Muscle of leg (tissue), 11 donors: Measurements from ENCODE around the gene ELAPOR1. TPM values are rescaled to one million over a fixed set of nuclear protein-coding genes. Genes with fewer than 3 reads are reported as not detected.
"Not testable (repeated sequence)": the region's sequence is repeated elsewhere in the genome, so short reads cannot be mapped to it uniquely, and the experiment has no call there.

Source experiments
- DNase-seq: peaks from one replicate; pipeline ENCODE4 v3.0.0; 2013
- H3K27ac ChIP-seq: one replicate; pipeline ENCODE4 v1.5.1; 2013; ENCODE audit warnings: mild to moderate bottlenecking, low read length, control low read depth
- H3K27me3 ChIP-seq: one replicate; pipeline ENCODE4 v1.6.1; 2013; ENCODE audit warnings: low read length; ENCODE audit not compliant: control insufficient read depth, insufficient read depth
- H3K36me3 ChIP-seq: one replicate; pipeline ENCODE4 v1.6.1; 2013; ENCODE audit warnings: low read length; ENCODE audit not compliant: control insufficient read depth, insufficient read depth
- H3K4me1 ChIP-seq: one replicate; pipeline ENCODE4 v1.6.1; 2013; ENCODE audit warnings: low read length; ENCODE audit not compliant: control insufficient read depth, insufficient read depth
- H3K4me3 ChIP-seq: one replicate; pipeline ENCODE4 v1.5.1; 2013; ENCODE audit warnings: low read length, control low read depth
- H3K9me3 ChIP-seq: replicated peaks from 2 replicates; pipeline ENCODE4 v1.6.1; 2013; ENCODE audit warnings: low read depth, low read length; ENCODE audit not compliant: control insufficient read depth
- WGBS: methylation state at CpG from one replicate; pipeline ENCODE4 v1.1.5; 2013; ENCODE audit warnings: missing lambda C conversion rate; ENCODE audit not compliant: insufficient coverage; 5-methylcytosine and 5-hydroxymethylcytosine counted together
- polyA plus RNA-seq, 8 donors: library from polyadenylated mRNA; unstranded; fragments of 120-200 nt; gene quantifications; one replicate each; pipeline versions ENCODE4 v1.2.1 to v1.2.3, GENCODE V29; 2013; ENCODE audit warnings: inconsistent platforms in 1 of 8, low replicate concordance in 1 of 8; ENCODE audit not compliant: insufficient read length in 8 of 8, insufficient read depth in 1 of 8
- total RNA-seq: library from RNA; stranded (reverse); fragments of 120-200 nt; gene quantifications from one replicate; pipeline ENCODE4 v1.2.4, GENCODE V29; 2013

The ELAPOR1 gene
- total and polyA plus RNA-seq, 9 donors = 0.17 to 4.2 (median 0.50) TPM

DNA sequence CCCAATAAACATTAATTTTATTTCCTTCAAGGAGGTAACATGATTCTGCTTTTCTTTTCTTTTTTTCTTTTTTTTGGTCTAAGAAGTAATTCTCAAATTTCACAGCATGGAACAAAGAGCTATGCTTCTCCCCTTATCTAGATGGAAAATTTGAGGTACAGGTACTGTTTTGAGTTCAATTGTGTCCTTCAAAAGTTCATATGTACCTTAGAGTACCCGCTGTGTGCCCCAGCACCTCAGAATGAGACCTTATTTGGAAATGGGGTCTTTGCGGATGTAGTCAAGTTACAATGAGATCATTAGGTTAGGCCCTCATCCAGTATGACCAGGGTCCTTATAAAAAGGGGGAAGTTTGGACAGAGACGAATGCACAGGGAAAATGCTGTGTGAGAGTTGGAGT, 22.0 kb downstream of the ELAPOR1 start:
- no peak for DNase-seq
- no peaks in the 10 kb centered on the region for H3K4me1 ChIP-seq
- no peak overlapping the region for H3K4me3 ChIP-seq
- H3K27me3 ChIP-seq = no peaks in the 10 kb centered on the region
- no peaks in the 10 kb centered on the region for H3K9me3 ChIP-seq
- no peaks in the 10 kb centered on the region for H3K36me3 ChIP-seq
- H3K27ac ChIP-seq = no peak overlapping the region
- 74% methylated on average over 3 of the region's 3 CpGs for WGBS

DNA sequence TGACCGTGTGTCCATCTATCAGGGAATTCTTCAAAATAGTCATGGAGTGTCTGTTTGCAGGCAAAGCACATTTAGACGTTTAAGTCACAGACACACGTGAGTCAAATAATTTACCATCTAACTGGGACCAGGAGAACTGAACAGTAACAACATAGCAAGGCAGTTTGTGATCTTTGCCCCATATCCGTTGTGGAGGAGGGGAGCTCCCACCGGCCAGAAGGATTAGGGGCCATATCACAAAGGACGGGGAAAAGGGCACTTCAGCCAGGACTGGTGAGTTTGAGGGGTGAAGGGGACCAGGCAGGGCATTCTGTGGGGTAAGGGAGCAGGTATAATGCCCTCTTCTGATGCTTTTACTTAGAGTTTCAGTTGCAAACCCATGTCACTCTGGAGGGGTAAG, 22.9 kb downstream of the ELAPOR1 start:
- Histone ChIP-seq H3K27ac (no peak overlapping the region), H3K4me3 (no peak overlapping the region), H3K4me1 (no peaks in the 10 kb centered on the region), H3K9me3 (no peaks in the 10 kb centered on the region), H3K36me3 (no peaks in the 10 kb centered on the region), H3K27me3 (no peaks in the 10 kb centered on the region)
- WGBS = 77% methylated on average over 5 of the region's 6 CpGs
- no peak for DNase-seq

DNA sequence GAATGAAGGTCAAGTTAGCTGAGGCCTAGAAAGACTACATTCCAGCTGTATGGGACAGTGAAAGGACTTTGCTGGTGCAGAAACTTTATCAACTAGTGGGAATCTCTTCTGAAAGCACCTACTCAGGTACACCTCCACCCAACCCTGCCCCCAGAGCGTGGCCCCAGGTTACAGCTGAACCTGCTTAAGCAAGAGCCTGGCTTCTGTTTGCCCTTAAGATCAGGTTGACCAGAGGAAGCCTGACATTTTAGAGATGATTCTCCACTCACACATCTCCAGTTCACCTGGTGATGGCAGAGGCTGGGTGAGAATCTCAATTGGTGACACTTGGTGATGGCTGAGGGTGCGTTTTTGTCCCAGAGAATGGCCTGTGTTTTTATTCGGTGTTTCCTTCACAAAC, 24.0 kb downstream of the ELAPOR1 start:
- Histone ChIP-seq H3K4me3 (no peak overlapping the region), H3K9me3 (no peaks in the 10 kb centered on the region)
- whole genome bisulfite sequencing = no CpG with 5 or more reads among the region's 3 CpGs

DNA sequence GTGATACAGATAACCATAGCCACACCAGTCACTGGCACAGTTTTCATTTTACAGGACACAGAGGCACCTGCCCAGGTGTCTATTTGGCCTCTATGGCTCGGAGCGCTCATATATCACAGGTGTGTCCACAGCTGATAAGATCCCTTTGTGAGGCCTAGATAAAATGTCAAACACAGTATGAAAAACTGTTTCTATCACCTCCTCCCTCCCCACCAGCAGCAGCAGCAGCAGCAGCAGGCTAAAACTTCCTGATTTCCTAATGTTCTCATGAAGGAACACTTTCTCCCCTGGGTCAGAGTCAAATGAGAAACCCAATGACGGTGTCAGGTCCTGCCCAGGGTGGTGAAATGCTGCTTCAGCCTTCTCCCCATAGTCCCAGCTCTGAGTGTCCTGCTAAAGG, 24.4 kb downstream of the ELAPOR1 start:
- Histone ChIP-seq H3K9me3 (no peaks in the 10 kb centered on the region), H3K27me3 (no peaks in the 10 kb centered on the region), H3K4me3 (no peak overlapping the region), H3K27ac (no peak overlapping the region), H3K4me1 (no peaks in the 10 kb centered on the region), H3K36me3 (no peaks in the 10 kb centered on the region)
- no peak for DNase-seq
- WGBS = 77% methylated on average over 3 of the region's 3 CpGs

More for the DNA sequence above, 24.0 kb downstream of the ELAPOR1 start:
- no peaks in the 10 kb centered on the region for H3K27me3 ChIP-seq
- H3K27ac ChIP-seq = no peak overlapping the region
- no peak for DNase-seq
- no peaks in the 10 kb centered on the region for H3K36me3 ChIP-seq
- H3K4me1 ChIP-seq = no peaks in the 10 kb centered on the region

DNA sequence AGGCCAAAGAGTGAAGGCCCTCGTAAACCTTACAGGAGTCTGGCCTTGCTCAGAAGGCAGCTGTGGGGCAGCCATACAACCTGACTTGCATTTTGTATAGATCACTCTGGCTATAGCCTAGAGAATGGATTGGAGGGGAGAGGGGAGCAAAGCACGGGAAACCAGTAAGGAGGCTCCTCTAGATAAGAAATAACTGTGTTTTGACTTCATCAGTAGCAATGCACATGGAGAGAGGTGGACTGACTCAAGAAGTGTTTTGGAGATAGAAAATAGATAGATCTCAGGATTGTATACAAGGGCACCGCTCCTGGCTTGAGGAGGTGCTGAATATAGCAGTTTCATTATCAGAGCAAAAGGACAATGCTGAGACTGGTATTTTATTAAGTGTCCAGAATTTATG, 26.5 kb downstream of the ELAPOR1 start:
- DNase-seq = no peak
- Histone ChIP-seq H3K9me3 (no peaks in the 10 kb centered on the region), H3K36me3 (no peaks in the 10 kb centered on the region), H3K4me3 (no peak overlapping the region), H3K27ac (no peak overlapping the region), H3K4me1 (no peaks in the 10 kb centered on the region), H3K27me3 (no peaks in the 10 kb centered on the region)
- 33% methylated on average over 1 of the region's 3 CpGs for WGBS

DNA sequence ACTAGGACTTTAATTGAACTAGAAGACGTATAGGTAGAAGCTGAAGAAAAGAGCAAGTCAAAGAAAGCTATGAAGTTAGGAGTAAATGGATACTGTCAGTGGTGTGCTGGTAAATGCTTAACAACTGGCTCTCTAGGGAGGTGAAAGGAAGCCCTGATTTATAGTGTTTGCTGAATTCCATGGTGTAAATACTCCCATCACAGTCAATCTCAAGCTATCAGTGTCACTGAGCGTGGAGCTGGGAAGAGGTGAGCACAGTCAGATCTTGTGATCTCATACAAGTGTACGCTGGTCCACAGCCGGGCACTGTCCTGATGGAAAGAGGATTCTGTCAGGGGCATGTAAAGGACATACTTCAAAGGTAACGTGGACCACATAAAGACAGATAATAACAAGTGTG, 28.3 kb downstream of the ELAPOR1 start:
- no peaks in the 10 kb centered on the region for H3K4me1 ChIP-seq
- no peaks in the 10 kb centered on the region for H3K9me3 ChIP-seq
- H3K27ac ChIP-seq = no peak overlapping the region
- 82% methylated on average over 5 of the region's 5 CpGs for WGBS
- no peak for DNase-seq
- H3K36me3 ChIP-seq = no peaks in the 10 kb centered on the region
- no peaks in the 10 kb centered on the region for H3K27me3 ChIP-seq
- no peak overlapping the region for H3K4me3 ChIP-seq

DNA sequence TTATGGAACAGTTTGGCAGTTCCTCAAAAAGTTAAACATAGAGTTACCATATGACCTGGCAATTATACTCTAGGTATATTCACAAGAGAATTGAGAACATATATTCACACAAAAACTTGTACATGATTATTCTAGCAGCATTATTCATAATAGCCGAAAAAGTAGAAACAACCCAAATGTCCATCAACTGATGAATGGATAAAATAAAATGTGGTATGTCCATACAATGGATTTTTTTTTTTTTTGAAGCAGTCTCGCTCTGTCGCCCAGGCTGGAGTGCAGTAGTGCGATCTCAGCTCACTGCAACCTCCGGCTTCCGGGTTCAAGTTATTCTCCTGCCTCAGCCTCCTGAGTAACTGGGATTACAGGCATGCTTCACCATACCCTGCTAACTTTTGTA, 28.8 kb downstream of the ELAPOR1 start:
- not testable (repeated sequence) for H3K27ac ChIP-seq
- no CpG with 5 or more reads among the region's 6 CpGs for WGBS

DNA sequence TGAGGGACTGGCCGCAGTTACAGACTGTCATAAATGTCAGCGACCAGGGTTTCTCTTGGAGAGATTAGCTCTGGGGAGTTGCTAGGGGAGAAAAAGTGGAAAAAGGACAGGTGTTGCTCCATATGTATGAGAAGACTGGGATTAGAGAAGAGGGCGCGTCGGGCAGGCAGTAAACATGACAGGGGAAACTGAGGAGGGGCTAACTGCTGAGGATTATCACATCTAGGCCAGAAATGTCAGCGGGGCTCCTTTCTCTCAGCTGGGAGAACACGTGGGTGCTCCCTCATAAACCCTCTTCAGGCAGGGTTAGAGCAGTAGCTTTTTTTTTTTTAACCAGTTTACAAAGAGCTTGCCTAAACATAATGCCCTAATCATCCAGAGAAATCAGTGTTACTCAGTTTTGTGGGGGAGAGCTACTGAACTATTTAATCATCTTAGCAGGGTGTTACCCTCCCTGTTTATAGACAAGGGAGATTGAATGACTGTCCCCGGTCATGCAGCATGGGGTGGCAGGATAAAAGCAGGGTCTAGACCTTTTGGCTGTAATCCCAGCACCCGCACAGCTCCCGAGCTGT, 35.2 kb downstream of the ELAPOR1 start:
- Histone ChIP-seq H3K36me3 (no peaks in the 10 kb centered on the region), H3K27me3 (no peaks in the 10 kb centered on the region), H3K9me3 (no peaks in the 10 kb centered on the region), H3K27ac (no peak overlapping the region), H3K4me3 (no peak overlapping the region), H3K4me1 (peaks cover 19% of the 10 kb centered on the region)
- WGBS = 43% methylated on average over 5 of the region's 10 CpGs
- DNase-seq = no peak

More for the DNA sequence above, 28.8 kb downstream of the ELAPOR1 start:
- H3K36me3 ChIP-seq, H3K4me3 ChIP-seq, DNase-seq, H3K9me3 ChIP-seq, H3K27me3 ChIP-seq, H3K4me1 ChIP-seq: not testable (repeated sequence)

DNA sequence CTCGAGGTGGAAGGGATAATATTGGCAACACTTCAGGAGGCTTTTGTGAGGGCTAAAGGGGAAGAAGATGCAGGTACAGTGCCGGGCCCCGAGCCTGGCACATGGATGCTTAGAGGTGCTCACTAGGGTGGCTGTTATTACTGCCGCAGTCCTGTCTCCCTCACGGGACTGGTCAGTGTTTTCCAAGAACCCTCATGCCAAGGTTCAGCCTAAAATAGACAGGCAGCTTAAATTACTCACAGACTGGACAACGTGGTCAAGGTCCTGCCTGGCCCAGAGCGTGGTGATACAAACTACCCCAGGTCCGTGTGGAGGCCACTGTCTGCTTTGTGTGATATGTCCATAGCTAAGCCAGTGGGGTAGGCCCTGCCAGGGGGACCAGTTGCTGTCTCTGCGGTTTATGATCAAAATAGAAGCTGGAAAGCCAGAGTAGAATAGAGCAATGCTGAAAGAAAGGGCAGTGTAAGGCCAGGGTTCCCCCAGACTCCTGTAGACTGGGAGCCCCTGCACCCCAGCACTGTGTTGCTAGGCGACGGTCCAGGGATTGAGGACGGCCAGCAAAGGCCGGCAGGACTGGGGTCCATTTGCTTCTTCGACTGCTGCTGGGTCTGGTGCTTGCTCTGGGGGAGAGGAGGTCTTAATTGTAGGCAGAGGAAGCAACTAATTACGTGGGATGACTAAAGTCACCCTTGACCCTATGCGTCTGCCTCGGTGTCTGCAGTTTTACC, 36.1 kb downstream of the ELAPOR1 start:
- H3K4me1 ChIP-seq = peaks cover 19% of the 10 kb centered on the region
- no peaks in the 10 kb centered on the region for H3K27me3 ChIP-seq
- H3K4me3 ChIP-seq = no peak overlapping the region
- WGBS = 58% methylated on average over 13 of the region's 17 CpGs
- peak; percentile 25 for DNase-seq
- peak overlapping the region; percentile 29 for H3K27ac ChIP-seq
- H3K9me3 ChIP-seq = no peaks in the 10 kb centered on the region
- H3K36me3 ChIP-seq = no peaks in the 10 kb centered on the region

DNA sequence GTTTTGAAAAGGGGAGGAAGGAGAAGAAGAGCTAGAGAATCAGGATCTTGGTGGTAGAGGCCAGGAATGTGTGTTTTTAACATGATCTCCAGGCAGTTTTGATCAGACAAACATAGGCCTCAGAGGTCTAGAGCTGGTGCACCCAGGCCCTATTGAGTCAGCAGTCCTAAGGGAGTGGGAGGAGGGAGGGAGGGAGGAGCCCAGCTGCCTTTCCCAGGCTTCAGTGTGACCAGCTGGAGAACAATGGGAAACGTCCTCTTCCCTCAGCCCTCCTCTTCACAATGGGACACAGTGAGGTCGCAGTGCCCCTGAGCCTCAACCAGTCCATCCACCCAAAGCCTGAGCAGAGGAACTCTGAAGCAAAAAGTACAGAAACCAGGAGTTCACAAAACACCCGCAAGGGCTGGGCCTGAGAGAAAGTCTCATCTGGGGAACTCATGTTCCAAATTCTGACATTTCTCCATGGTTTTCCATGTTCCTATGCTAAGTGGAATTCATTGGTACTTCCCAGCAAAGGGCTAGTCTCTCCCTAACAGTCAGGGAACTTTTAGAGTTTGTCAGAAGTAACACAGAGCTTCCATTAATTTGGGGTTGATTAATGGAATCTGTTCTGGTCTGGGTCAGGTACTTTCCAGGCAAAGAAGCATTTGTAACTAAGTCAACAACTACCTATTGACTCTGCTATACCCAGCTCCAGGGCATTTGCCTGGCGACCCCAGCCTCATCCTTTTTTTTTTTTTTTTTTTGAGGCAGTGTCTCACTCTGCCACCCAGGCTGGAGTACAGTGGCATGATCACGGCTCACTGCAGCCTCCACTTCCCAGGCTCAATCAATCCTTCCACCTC, 37.5 kb downstream of the ELAPOR1 start:
- peak; percentile 23 for DNase-seq
- no peak overlapping the region for H3K27ac ChIP-seq
- H3K36me3 ChIP-seq = no peaks in the 10 kb centered on the region
- no peak overlapping the region for H3K4me3 ChIP-seq
- H3K27me3 ChIP-seq = no peaks in the 10 kb centered on the region
- no peaks in the 10 kb centered on the region for H3K9me3 ChIP-seq
- H3K4me1 ChIP-seq = peaks cover 19% of the 10 kb centered on the region
- 62% methylated on average over 4 of the region's 5 CpGs for WGBS
